ENCODE data around the gene ZNF407.

The ZNF407 gene

DNA sequence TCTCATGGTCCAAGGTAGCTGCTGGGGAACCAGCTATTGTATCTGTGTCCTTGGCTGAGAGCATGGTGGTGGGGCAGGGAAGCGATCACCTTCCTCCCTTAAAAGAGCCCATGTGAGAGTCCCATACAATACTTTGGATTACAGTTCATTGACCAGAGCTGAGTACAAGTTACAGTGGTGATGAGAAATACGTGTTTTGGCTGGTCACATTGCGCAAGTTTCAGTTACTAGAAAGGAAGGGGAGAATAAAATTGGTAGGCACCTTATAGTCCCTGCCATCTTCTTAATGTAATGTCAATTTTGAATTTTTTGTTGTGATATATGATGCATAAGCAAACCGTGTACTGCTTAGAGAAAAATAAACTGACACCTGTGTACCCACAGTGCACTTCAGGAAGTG lies 67.7 kb downstream of the ZNF407 start:
- in situ Hi-C loops (cut with MboI; ENCODE audit: low sequenced_read_pairs), result loop anchor here (25.0 kb wide), 1 partner anchor 822 kb away; no protein-coding TSS in a partner anchor

DNA sequence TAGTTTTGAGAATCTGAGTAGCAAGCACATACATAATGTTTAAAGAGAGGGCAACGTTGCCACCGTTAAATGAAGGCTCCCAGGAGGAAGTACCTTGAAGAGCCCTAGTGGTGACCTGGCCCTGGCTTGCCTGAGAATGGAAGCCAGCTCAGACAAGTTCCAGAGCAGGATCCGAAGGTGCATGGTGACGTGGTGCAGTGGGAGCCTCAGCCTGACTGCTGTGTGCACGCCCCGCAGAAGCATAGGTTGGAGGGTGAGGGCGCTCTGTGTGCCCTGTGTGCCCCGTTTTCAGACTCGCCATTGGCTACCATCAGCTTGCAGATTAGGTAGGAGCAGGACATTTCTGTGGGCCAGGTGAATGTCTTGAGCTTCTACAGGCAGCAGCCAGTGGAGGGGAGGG lies 68.2 kb downstream of the ZNF407 start:
- in situ Hi-C loops (cut with MboI; ENCODE audit: low sequenced_read_pairs), result loop anchor here (25.0 kb wide), 1 partner anchor 821 kb away; no protein-coding TSS in a partner anchor

DNA sequence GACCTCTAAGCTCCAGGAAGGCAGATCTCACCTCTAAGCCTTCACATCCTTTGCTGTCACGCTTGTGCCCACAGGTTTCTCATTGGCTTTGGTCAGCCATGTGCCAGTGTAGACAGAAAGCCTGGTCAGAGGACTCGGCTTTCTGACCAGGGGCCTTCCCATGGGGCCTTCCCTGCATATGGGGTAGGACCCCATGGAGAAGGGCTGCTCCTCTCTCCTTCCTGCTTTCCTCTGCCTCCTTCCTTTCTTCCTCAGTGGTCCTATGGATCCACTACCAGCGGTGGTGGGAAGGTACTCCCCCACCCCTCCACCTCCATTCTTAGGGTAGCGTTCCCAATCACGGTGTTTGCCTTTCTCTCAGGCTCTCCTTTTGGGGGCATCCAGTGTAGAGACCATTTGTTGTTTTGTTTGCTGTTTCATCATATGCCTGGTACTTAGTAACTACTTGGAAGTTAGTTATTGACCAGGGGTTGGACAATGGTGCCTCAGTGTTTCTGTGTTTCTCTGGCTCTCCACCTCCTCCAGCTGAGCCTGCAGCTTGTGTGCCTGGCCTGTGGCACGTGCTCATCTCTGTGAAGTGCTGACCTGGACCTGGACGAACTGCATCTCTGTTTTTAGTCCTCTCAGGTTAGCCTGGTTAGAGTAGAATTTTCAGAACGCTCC lies 71.6 kb downstream of the ZNF407 start:
- in situ Hi-C loops (cut with MboI; ENCODE audit: low sequenced_read_pairs), result loop anchor here (25.0 kb wide), 1 partner anchor 818 kb away; no protein-coding TSS in a partner anchor

- in situ Hi-C loops (cut with MboI; ENCODE audit: low sequenced_read_pairs), result loop anchor here (25.0 kb wide), 1 partner anchor 815 kb away; no protein-coding TSS in a partner anchor
Measured at GRCh38 chr18:74672371-74672770, 74.7 kb downstream of the ZNF407 start.

- in situ Hi-C loops (cut with MboI; ENCODE audit: low sequenced_read_pairs), result loop anchor here (25.0 kb wide), 1 partner anchor 813 kb away; no protein-coding TSS in a partner anchor
Measured at GRCh38 chr18:74674487-74674886, 76.8 kb downstream of the ZNF407 start.

- in situ Hi-C loops (cut with MboI; ENCODE audit: low sequenced_read_pairs), result no loop called here
Measured at GRCh38 chr18:74679006-74679678, 81.5 kb downstream of the ZNF407 start.

DNA sequence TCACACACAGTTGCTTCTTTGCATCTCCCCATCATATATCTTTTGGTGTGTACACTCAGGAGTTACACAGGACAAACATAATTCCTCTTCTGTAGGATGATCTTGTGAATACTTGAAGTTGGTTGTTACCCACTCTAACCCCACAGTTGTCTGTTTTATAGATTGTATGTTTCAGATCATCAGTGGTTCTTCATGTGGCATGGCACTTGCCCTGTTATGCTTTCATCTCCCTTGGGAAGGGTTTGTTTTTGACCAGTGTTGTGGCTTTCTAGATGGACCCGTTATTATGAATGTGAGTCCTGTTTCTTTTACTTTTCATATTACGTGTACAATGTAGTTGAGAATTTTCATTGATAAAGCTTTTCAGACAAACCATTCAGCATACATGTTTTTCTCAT lies 82.0 kb downstream of the ZNF407 start:
- in situ Hi-C loops (cut with MboI; ENCODE audit: low sequenced_read_pairs), result no loop called here

- in situ Hi-C loops (cut with MboI; ENCODE audit: low sequenced_read_pairs), result no loop called here
Measured at GRCh38 chr18:74682141-74682990, 84.7 kb downstream of the ZNF407 start.

GRCh38 chr18:74682991-74683297 lies 85.3 kb downstream of the ZNF407 start:
- in situ Hi-C loops (cut with MboI; ENCODE audit: low sequenced_read_pairs), result no loop called here

DNA sequence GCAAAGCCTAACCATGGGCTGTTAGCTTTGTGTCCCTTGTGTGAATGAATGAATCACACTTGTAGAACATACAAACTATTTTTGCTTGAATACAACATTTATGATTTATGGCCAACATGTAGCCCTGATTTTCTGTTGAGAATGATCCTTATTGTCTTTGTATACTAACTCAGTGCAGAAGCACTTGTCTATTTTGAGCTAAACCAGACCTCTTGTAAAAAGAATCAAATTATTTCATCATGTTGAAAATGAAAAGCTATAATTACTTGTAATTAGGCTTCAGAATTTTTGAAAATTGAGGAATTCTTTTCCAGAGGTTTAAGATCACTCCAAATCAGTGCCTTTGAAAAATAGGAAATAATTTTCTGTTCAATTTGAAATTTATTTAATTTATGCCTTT lies 85.9 kb downstream of the ZNF407 start:
- in situ Hi-C loops (cut with MboI; ENCODE audit: low sequenced_read_pairs), result no loop called here

DNA sequence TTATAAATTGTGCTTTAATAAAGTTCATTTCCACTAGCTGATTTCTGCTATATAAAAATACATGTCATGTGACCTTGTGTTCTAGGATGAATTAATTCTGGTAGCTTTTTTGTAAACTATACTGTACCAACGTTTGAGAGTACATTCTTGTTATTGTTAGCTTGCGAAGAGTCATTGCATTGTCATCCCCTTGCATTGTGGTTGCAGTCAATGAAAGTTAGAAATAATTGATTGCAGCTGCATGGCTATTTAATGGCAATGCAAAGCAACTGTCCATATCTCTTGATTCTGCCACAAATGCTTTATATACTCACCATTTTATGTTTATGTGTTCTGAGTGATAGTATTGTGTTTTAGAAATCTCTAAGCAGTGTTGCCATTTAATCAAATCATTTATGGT lies 91.6 kb downstream of the ZNF407 start:
- in situ Hi-C loops (cut with MboI; ENCODE audit: low sequenced_read_pairs), result no loop called here

GRCh38 chr18:74692367-74693013 lies 94.8 kb downstream of the ZNF407 start:
- in situ Hi-C loops (cut with MboI; ENCODE audit: low sequenced_read_pairs), result no loop called here

GRCh38 chr18:74694436-74694835 lies 96.8 kb downstream of the ZNF407 start:
- in situ Hi-C loops (cut with MboI; ENCODE audit: low sequenced_read_pairs), result no loop called here

GRCh38 chr18:74695170-74695569 lies 97.5 kb downstream of the ZNF407 start:
- in situ Hi-C loops (cut with MboI; ENCODE audit: low sequenced_read_pairs), result no loop called here

- in situ Hi-C loops (cut with MboI; ENCODE audit: low sequenced_read_pairs), result no loop called here
Measured at GRCh38 chr18:74698881-74699280, 101.2 kb downstream of the ZNF407 start.

- in situ Hi-C loops (cut with MboI; ENCODE audit: low sequenced_read_pairs), result no loop called here
Measured at GRCh38 chr18:74699455-74699854, 101.8 kb downstream of the ZNF407 start.

DNA sequence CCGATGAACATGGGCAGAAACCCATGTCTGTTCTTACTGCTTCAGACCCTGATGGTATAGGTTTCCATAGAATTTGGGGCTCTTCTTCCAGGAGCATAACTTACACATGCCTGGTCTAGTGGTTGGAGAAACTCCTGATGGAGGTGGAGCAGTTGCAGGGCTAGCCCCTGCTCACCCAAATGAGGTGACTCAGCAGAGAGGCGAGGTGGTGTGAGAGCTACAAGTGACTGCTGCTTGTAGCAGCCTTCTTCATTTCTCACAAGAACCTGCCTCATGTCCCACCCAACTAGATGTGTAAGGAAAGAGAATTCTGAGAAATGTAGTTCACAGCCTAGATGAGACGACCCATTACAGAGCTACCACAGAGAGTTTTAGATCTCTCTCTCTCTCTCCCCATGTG lies 105.3 kb downstream of the ZNF407 start:
- in situ Hi-C loops (cut with MboI; ENCODE audit: low sequenced_read_pairs), result no loop called here

DNA sequence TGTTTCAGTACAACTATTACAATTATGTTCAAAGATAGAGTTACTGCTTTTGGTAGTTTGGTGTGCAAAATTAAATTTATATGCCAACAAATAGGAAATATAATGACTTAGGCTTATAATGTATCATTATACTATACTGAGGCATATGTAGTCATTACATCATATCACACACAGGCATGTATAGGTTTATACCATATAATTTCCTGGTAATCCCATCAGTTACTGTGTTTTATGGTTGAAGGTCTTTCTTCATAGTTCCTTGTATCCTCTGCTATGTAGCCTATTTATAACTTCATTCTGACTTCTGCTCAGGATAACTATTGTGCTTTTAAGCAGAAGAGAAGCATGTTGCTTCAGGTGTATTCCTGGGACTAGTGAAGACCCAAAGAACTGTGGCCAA lies 110.5 kb downstream of the ZNF407 start:
- in situ Hi-C loops (cut with MboI; ENCODE audit: low sequenced_read_pairs), result no loop called here

- in situ Hi-C loops (cut with MboI; ENCODE audit: low sequenced_read_pairs), result no loop called here
Measured at GRCh38 chr18:74709452-74709851, 111.8 kb downstream of the ZNF407 start.

- in situ Hi-C loops (cut with MboI; ENCODE audit: low sequenced_read_pairs), result no loop called here
Measured at GRCh38 chr18:74714120-74714519, 116.5 kb downstream of the ZNF407 start.

- in situ Hi-C loops (cut with MboI; ENCODE audit: low sequenced_read_pairs), result no loop called here
Measured at GRCh38 chr18:74714791-74715190, 117.1 kb downstream of the ZNF407 start.
